GM12891 (cell line): ENCODE results near the gene FNDC11.
"Not testable (repeated sequence)": the region's sequence is repeated elsewhere in the genome, so short reads cannot be mapped to it uniquely, and the experiment has no call there.

Experiments
- POLR2A ChIP-seq: IDR thresholded peaks from 2 replicates; pipeline ENCODE4 v1.6.1; 2011; ENCODE audit warnings: low read depth, low read length, control low read depth
- POLR2AphosphoS5 ChIP-seq: IDR thresholded peaks from 2 replicates; pipeline ENCODE4 v1.6.1; 2011; ENCODE audit warnings: low read depth, low read length, control low read depth
- SPI1 ChIP-seq: IDR thresholded peaks from 2 replicates; pipeline ENCODE4 v1.6.1; 2011; ENCODE audit warnings: low read depth, low read length, control low read depth
- TAF1 ChIP-seq: IDR thresholded peaks from 2 replicates; pipeline ENCODE4 v1.6.1; 2011; ENCODE audit warnings: low read depth, low read length, control low read depth

GRCh38 chr20:63514520-63514919 is 39.4 kb upstream of the FNDC11 start:
- TF ChIP-seq TAF1, POLR2A, SPI1, POLR2AphosphoS5: not testable (repeated sequence)
